Measurements from ENCODE around the gene KIF3A.

- TF ChIP-seq CTCF (IDR thresholded peaks at IDR 0.05; ENCODE audit: low read depth, low read length, poor library complexity, severe bottlenecking), result no peak
- no peak for TF ChIP-seq EZH2phosphoT487 (IDR thresholded peaks at IDR 0.05; ENCODE audit: borderline replicate concordance, low read length)
These were observed 11.2 kb upstream of the KIF3A start for GRCh38 chr5:132748522-132749000.
